ENCODE data around the gene FAM219B. TPM values are rescaled to one million over a fixed set of nuclear protein-coding genes. Genes with fewer than 3 reads are reported as not detected.

The FAM219B gene
- total and polyA plus RNA-seq, 2 of the 4 experiments (the other 2 are of a cell fraction), result 24.9 to 48.7 TPM

DNA sequence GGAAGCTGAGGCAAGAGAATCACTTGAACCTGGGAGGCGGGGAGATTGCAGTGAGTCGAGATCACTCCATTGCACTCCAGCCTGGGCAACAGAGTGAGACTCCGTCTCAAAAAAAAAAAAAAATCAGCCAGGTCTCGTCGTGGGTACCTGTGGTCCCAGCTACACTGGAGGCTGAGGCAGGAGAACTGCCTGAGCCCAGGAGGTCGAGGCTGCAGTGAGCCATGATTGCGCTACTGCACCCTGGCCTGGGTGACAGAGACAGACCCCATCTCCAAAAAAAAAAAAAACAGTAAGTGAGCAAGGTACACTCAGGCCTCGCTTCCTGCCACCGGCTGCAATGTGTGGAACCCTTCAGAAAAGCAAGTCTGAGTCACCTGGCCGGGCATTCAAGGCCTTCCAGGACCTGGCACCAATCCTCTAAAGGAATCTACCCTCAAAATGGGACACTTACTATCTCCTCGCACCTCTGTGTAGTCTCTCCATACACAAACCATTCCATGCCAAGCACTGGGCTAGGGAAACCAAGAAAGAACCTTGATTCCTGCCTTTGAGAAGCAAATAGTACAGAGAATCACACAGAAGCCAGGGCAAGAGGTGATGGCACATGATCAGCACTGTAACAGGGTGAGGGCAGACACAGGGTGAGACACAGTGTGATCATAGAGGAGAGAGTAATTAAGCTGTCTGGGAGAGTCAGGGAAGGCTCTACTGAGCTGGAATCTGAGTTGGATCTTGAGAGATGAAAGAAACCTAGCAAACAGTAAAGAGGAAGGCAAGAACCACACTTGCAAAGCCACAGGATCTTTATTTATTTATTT is 43.2 kb downstream of the FAM219B start:
- ATAC-seq (ENCODE audit: low read depth) (peak; percentile 55), DNase-seq (peak; percentile 31)
- H3K27ac ChIP-seq (ENCODE audit: insufficient read depth, low read length), result no peak overlapping the region
- H2AFZ ChIP-seq (replicated peaks; ENCODE audit: low read length, poor library complexity), result no peak overlapping the region
- intact Hi-C loops (cut with micrococcal nuclease) (no loop called here), in situ Hi-C loops (cut with MboI; ENCODE audit: low sequenced_read_pairs) (no loop called here), dilution Hi-C loops (cut with HindIII; ENCODE audit: low sequenced_read_pairs, unreplicated experiment) (no loop called here)
- no peak overlapping the region for H3K18ac ChIP-seq (ENCODE audit: low read depth, low read length)
- H3K9me3 ChIP-seq (ENCODE audit: control insufficient read depth, insufficient read depth, low read length), result no peaks in the 10 kb centered on the region
- ChIA-PET CTCF (no interaction called here), POLR2A (ENCODE audit: unreplicated experiment) (no interaction called here)
- no peak overlapping the region for H3K4me3 ChIP-seq (ENCODE audit: insufficient read depth, low read depth, low read length)
- H4K20me1 ChIP-seq (ENCODE audit: insufficient read depth, low read length), result peaks cover 72% of the 10 kb centered on the region
- H4K5ac ChIP-seq (ENCODE audit: low read depth, low read length), result no peak overlapping the region
- peak overlapping the region; percentile 39; the same call in 1 of the 2 replicates for H3K23ac ChIP-seq (ENCODE audit: low read depth, low read length)
- H2BK15ac ChIP-seq (ENCODE audit: low read depth, low read length), result no peak overlapping the region
- peaks cover 12 to 75% of the 10 kb centered on the region in 2 experiments for H3K79me1 ChIP-seq (ENCODE audit: low read depth in 1 of 2, low read length in 2 of 2)
- H3K4ac ChIP-seq (ENCODE audit: low read depth, low read length), result no peak overlapping the region
- no peak overlapping the region for H2BK120ac ChIP-seq (ENCODE audit: low read depth, low read length)
- no peak overlapping the region for H2AK5ac ChIP-seq (ENCODE audit: low read depth, low read length)
- peak overlapping the region; percentile 29; the same call in 1 of the 2 replicates for H3K9ac ChIP-seq (ENCODE audit: low read depth, low read length)
- no peak overlapping the region for H4K91ac ChIP-seq (ENCODE audit: insufficient read depth, low read depth, low read length)
- no peak overlapping the region for H3K14ac ChIP-seq (replicated peaks; ENCODE audit: low read depth, low read length)
- WGBS, 2 experiments (ENCODE audit: extremely low coverage in 2 of 2, insufficient read length in 1 of 2), result 92% methylated on average over 5 of the region's 11 CpGs; no CpG with 5 or more reads in 1 of the 2 experiments
- H2BK20ac ChIP-seq (ENCODE audit: low read depth, low read length), result no peak overlapping the region
- H2AK9ac ChIP-seq (replicated peaks; ENCODE audit: low read depth, low read length, poor library complexity), result no peak overlapping the region
- no peak overlapping the region for H3K56ac ChIP-seq (ENCODE audit: extremely low read depth, insufficient read depth, low read length)
- no TSS peak for BruUV-seq (replicated peaks)
- H3K4me1 ChIP-seq (ENCODE audit: control insufficient read depth, insufficient read depth, low read length), result peaks cover 7% of the 10 kb centered on the region
- TF ChIP-seq BHLHE40 (IDR thresholded peaks at IDR 0.05; ENCODE audit: low read depth, low read length) (peak; percentile 57), RCOR1 (IDR thresholded peaks at IDR 0.05; ENCODE audit: insufficient replicate concordance, low read length) (no peak)
- no peaks in the 10 kb centered on the region for H3K27me3 ChIP-seq (ENCODE audit: control insufficient read depth, insufficient read depth, low read length)
- no peak overlapping the region for H3K4me2 ChIP-seq (ENCODE audit: low read depth, low read length)
- no peak overlapping the region for H4K8ac ChIP-seq (ENCODE audit: low read depth in 2 of 2, low read length in 2 of 2)
- peaks cover under 1% of the 10 kb centered on the region for H3K36me3 ChIP-seq (ENCODE audit: control insufficient read depth, insufficient read depth, low read length)
- H3K9me1 ChIP-seq (ENCODE audit: insufficient read depth, low read length), result peaks cover 28% of the 10 kb centered on the region
- no peak overlapping the region for H2BK5ac ChIP-seq (ENCODE audit: low read depth, low read length, poor library complexity, severe bottlenecking)
